Islet of Langerhans (tissue), 1 donor: ENCODE data around the gene ZNF18.
"Not testable (repeated sequence)": the region's sequence is repeated elsewhere in the genome, so short reads cannot be mapped to it uniquely, and the experiment has no call there.

Experiments
- FAIRE-seq: peaks from one replicate; lab custom pipeline; 2011; peaks lifted over from hg19 to GRCh38; lab: Jason Lieb, UNC

The ZNF18 gene

GRCh38 chr17:11986179-11986941 lies 10.9 kb downstream of the ZNF18 start:
- no peak for FAIRE-seq

- FAIRE-seq = no peak
Measured at GRCh38 chr17:11981862-11982261, 15.4 kb downstream of the ZNF18 start.

- no peak for FAIRE-seq
Measured at GRCh38 chr17:11980813-11981212, 16.5 kb downstream of the ZNF18 start.

- FAIRE-seq = no peak
Measured at GRCh38 chr17:11979795-11980194, 17.5 kb downstream of the ZNF18 start.

GRCh38 chr17:11972741-11973140 lies 24.5 kb downstream of the ZNF18 start:
- not testable (repeated sequence) for FAIRE-seq

DNA sequence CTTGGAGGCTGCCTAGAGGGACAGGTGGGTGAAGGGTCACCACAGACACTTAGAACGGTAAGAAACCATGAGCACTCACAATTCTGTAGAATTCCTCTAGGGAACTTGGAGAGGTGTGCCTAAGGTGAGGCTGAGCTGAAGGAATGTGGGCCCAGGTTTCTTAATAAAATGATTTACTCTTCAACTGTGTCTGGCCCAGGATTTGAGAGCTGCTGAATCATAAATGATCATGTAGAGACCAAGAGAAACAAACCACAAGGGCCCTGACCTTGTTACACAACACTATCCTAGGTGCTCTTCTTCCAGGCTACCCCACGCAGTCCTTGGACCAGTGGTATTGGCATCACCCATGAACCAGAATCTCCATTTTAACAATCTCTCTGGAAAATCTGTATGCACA lies 27.7 kb downstream of the ZNF18 start:
- FAIRE-seq = no peak

DNA sequence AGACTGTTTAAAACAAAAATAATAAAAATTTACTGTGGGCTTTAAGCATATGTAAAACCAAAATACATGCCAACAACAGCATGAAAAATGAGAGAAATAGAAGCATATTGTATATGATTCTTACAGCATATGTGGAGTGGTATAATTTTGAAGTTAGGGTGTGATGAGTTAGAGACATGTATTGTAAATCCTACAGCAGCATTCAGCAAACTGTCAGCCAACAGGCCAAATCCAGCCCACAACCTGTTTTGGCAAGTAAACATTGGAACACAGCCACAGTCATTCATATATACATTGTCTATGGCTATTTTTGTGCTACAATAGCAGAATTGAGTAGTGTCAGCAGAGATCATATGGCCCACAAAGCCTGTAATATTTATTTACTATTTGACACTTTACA lies 42.3 kb downstream of the ZNF18 start:
- FAIRE-seq = no peak

- FAIRE-seq = no peak
Measured at GRCh38 chr17:11953924-11954323, 43.4 kb downstream of the ZNF18 start.

GRCh38 chr17:11952610-11953009 lies 44.7 kb downstream of the ZNF18 start:
- FAIRE-seq = no peak

GRCh38 chr17:11950771-11951519 lies 46.3 kb downstream of the ZNF18 start:
- no peak for FAIRE-seq

DNA sequence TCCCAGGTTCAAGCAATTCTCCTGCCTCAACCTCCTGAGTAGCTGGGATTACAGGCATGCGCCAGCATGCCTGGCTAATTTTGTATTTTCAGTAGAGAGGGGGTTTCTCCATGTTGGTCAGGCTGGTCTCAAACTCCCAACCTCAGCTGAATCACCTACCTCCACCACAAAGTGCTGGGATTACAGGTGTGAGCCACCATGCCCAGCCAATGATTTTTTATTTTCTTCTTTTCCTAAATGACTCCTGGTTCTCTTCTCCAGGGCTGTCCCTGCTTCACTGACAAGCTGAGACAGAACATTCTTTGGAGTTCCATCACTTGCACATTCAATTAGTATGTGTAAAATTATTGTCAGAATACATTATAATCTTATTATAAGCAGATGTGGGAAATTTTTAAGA lies 47.7 kb downstream of the ZNF18 start:
- not testable (repeated sequence) for FAIRE-seq

DNA sequence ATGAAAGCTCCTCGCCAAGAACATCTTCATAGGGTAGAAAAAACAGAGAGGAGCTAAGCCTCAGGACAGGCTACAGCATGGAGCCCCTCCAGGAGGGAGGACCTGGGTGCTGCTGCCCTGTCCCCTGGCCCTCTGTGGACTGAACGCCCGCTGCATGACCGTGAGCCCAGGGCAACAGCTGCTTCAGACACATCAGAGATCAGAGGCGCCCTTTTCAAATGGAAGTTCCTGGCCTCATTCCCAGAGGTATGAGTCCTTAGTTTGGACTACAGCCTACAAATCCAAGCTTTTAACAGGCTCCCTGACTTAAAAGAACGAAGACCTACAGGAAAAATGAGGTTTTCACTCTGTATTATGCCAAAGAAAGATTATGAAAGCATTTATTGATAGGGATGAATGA lies 48.5 kb downstream of the ZNF18 start:
- FAIRE-seq = no peak

- no peak for FAIRE-seq
Measured at GRCh38 chr17:11944587-11944986, 52.7 kb downstream of the ZNF18 start.

GRCh38 chr17:11943759-11944347 lies 53.4 kb downstream of the ZNF18 start:
- FAIRE-seq = no peak

DNA sequence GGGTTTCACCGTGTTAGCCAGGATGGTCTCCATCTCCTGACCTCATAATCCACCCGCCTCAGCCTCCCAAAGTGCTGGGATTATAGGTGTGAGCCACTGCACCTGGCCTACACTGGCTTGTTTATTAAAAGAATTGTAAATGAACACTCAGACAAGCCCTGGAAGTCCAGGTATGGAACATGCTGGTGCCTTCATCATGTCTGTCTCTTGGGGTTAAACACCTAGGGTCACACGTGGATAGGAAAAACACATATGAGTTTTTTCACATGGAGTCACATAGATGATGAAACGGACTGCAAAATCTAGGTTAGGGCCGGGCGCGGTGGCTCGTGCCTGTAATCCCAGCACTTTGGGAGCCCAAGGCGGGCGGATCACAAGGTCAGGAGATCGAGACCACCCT lies 54.2 kb downstream of the ZNF18 start:
- not testable (repeated sequence) for FAIRE-seq

DNA sequence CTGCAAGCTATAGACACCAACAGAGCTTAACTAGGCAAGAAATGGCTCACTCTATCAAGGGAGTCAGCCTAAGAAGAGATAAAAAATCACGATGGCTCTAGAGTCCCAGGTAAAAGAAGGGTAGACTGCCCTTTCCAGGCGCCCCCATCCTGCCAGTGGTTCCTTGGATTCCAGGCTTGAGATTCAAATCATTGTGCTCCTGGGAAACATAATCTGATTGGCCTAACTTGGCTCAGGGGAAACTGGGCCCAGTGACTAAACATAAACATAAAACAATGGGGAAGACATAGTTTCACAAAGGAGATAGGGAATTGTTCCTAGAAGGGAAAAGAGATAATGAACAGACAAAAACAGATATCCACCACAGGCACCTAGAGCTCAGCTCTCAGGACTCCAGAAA lies 56.4 kb downstream of the ZNF18 start:
- FAIRE-seq = no peak

DNA sequence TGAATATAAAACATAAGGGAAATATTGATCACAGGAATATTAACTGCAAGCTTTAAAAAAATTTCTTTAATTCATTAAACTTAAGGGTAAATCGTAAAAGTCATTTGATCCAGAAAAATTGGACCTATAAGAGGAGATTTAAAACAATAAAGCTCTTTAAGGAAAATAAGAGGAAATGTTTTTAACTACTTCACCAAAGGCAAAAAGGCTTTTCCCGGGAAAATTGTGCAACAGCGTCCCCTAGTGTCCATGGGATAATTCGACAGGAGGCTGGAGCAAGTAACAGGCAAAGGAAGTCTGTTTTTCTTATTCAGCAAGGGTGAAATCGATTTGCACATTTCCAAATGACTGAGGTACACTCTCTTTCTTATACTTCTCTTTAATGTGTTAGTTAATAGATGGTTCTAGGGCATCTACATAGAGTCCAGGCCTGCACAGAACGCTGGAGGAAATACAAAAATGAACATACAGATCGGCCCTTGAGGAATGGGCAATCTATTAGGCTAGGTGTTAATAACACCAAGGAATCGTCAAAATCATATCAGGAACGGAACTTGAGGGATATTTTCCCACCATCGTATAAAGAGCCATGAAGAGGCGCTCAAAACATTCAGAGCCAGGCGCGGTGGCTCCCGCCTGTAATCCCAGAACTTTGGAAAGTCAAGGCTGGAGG lies 61.4 kb downstream of the ZNF18 start:
- no peak for FAIRE-seq

DNA sequence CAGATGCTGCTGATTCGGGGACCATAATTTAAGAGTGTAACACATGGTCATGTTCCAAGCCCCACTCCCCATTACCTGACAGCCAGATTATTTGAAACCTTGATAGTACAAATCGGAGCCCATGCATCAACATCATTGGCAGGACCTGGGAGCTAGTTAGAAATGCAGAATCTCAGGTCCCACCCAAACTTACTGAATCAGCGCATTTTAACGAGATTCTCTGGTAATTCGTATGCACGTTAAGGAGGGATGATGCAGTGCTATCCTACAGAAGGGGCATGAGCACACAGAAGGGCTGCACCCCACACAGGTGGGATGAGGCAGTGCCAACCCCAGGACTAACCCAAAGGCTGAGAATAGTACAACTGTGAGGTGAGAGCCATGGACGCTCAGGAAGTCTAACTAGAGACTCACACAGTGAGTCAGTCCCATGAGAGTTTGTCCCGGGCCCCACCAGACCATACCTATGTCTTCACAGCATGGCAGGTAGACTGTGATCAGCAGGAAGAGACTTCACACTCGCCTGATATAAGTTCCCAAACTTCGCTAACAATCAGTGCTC lies 64.9 kb downstream of the ZNF18 start:
- FAIRE-seq = no peak

DNA sequence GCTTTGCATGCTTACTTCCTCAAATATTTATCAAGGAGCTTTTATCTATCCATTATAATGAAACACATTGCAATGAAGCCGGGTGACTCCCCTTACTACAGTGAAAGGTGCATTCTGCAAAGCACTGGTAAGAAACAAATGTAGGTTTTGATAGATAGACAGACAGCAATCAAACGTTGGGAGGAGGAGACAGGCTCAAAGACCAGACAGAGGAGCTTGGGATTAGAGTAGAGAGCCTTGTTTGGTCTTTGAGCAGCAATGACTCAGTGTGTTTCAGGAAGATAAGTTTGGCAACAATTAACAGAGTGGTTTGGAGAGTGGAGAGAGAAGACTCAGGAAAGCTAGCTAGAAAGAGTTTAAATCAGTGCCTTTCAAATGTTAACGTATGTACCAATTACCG lies 68.8 kb downstream of the ZNF18 start:
- no peak for FAIRE-seq
